WTC11 (cell line): ENCODE results near the gene CDYL. TPM values are rescaled to one million over a fixed set of nuclear protein-coding genes. Genes with fewer than 3 reads are reported as not detected.
A peak's percentile ranks its signal among the peaks of the same experiment; 100 is the strongest.

Source experiments
- ATAC-seq: fragments of 200-7000 bp; cut with Tn5 transposase; 2 replicates; pipeline ENCODE4 v1.10.0; 2021; ENCODE audit warnings: mild to moderate bottlenecking, moderate library complexity
- CTCF ChIA-PET: fragments of 300-600 bp; sonication (Branson Sonifier 250); formaldehyde crosslinking; loops from one replicate; lab custom pipeline; 2021; ENCODE audit warnings: antibody characterized with exemption; lab: Charles Lee
- POLR2A ChIA-PET: fragments of 350-600 bp; sonication (Branson Sonifier 250); formaldehyde crosslinking; loops from one replicate; lab custom pipeline; 2021; ENCODE audit warnings: antibody characterized with exemption; lab: Charles Lee
- DNase-seq: peaks from one replicate; pipeline ENCODE4 v3.0.0; 2021; ENCODE audit warnings: low spot score
- H3K27ac Mint-ChIP-seq: 2 replicates; pipeline ENCODE4 v1.8.0; 2021; ENCODE audit warnings: mixed read lengths
- H3K27me3 Mint-ChIP-seq: 2 replicates; pipeline ENCODE4 v1.8.0; 2021; ENCODE audit warnings: low read depth, mild to moderate bottlenecking, moderate library complexity, mixed read lengths
- H3K36me3 Mint-ChIP-seq: 2 replicates; pipeline ENCODE4 v1.8.0; 2021; ENCODE audit warnings: mixed read lengths
- H3K4me1 Mint-ChIP-seq: 2 replicates; pipeline ENCODE4 v1.8.0; 2022; ENCODE audit warnings: mixed read lengths
- H3K4me3 Mint-ChIP-seq: 2 replicates; pipeline ENCODE4 v1.8.0; 2021; ENCODE audit warnings: mild to moderate bottlenecking, moderate library complexity, mixed read lengths
- H3K9me3 Mint-ChIP-seq: 2 replicates; pipeline ENCODE4 v1.8.0; 2021; ENCODE audit warnings: mixed read lengths
- ATF3 ChIP-seq: sonication (generic); formaldehyde crosslinking; conservative IDR thresholded peaks from 2 replicates; pipeline ENCODE4 v1.8.1; 2022; ENCODE audit warnings: mild to moderate bottlenecking, missing genetic modification reagents
- E2F5 ChIP-seq: sonication (generic); formaldehyde crosslinking; IDR thresholded peaks from 2 replicates; pipeline ENCODE4 v1.8.1; 2022; ENCODE audit warnings: mild to moderate bottlenecking, moderate library complexity, missing genetic modification reagents
- ETV6 ChIP-seq: sonication (generic); formaldehyde crosslinking; IDR thresholded peaks from 2 replicates; pipeline ENCODE4 v1.8.1; 2022; ENCODE audit warnings: mild to moderate bottlenecking, missing genetic modification reagents
- FOXJ3 ChIP-seq: sonication (generic); formaldehyde crosslinking; IDR thresholded peaks from 2 replicates; pipeline ENCODE4 v1.9.0; 2021; ENCODE audit warnings: missing genetic modification reagents, mild to moderate bottlenecking, borderline replicate concordance
- FOXP1 ChIP-seq: sonication (generic); formaldehyde crosslinking; IDR thresholded peaks from 2 replicates; pipeline ENCODE4 v1.8.0; 2022; ENCODE audit warnings: missing genetic modification reagents, mild to moderate bottlenecking, moderate library complexity, borderline replicate concordance
- GTF2I ChIP-seq: fragments of 250-450 bp; sonication (Bioruptor Pico); conservative IDR thresholded peaks from 2 replicates; pipeline ENCODE4 v1.4.0; 2021; ENCODE audit warnings: mild to moderate bottlenecking
- HMGXB4 ChIP-seq: sonication (generic); formaldehyde crosslinking; IDR thresholded peaks from 2 replicates; pipeline ENCODE4 v1.8.1; 2023; ENCODE audit warnings: mild to moderate bottlenecking, moderate library complexity, missing genetic modification reagents
- NFE2L1 ChIP-seq: sonication (generic); formaldehyde crosslinking; IDR thresholded peaks from 2 replicates; pipeline ENCODE4 v1.8.1; 2023; ENCODE audit warnings: missing genetic modification reagents
- NR1H2 ChIP-seq: sonication (generic); formaldehyde crosslinking; IDR thresholded peaks from 2 replicates; pipeline ENCODE4 v1.9.0; 2021; ENCODE audit warnings: mild to moderate bottlenecking, moderate library complexity, missing genetic modification reagents
- SMAD4 ChIP-seq: sonication (generic); formaldehyde crosslinking; IDR thresholded peaks from 2 replicates; pipeline ENCODE4 v1.8.0; 2022; ENCODE audit warnings: mild to moderate bottlenecking, missing genetic modification reagents
- SP1 ChIP-seq: sonication (generic); formaldehyde crosslinking; conservative IDR thresholded peaks from 2 replicates; pipeline ENCODE4 v1.8.1; 2022; ENCODE audit warnings: missing genetic modification reagents
- TEAD1 ChIP-seq: sonication (generic); formaldehyde crosslinking; IDR thresholded peaks from 2 replicates; pipeline ENCODE4 v1.8.0; 2022; ENCODE audit warnings: mild to moderate bottlenecking, missing genetic modification reagents
- ZNF121 ChIP-seq: sonication (generic); formaldehyde crosslinking; IDR thresholded peaks from 2 replicates; pipeline ENCODE4 v1.8.0; 2023; ENCODE audit warnings: missing genetic modification reagents
- ZNF219 ChIP-seq: sonication (generic); formaldehyde crosslinking; IDR thresholded peaks from 2 replicates; pipeline ENCODE4 v1.8.0; 2023; ENCODE audit warnings: missing genetic modification reagents, mild to moderate bottlenecking, borderline replicate concordance
- ZNF281 ChIP-seq: sonication (generic); formaldehyde crosslinking; IDR thresholded peaks from 2 replicates; pipeline ENCODE4 v1.8.0; 2023; ENCODE audit warnings: mild to moderate bottlenecking, missing genetic modification reagents
- total RNA-seq: library from RNA; stranded (reverse); gene quantifications from 3 replicates; pipeline ENCODE4 v1.2.3, GENCODE V29; 2021
- TF ChIP-seq, protein P1 (sequence below): sonication (generic); formaldehyde crosslinking; IDR thresholded peaks from 2 replicates; pipeline ENCODE4 v1.8.0; 2022; ENCODE audit warnings: mild to moderate bottlenecking, missing genetic modification reagents
- TF ChIP-seq, protein P2 (sequence below): sonication (generic); formaldehyde crosslinking; IDR thresholded peaks from 2 replicates; pipeline ENCODE4 v1.8.1; 2022; ENCODE audit warnings: low read depth, missing genetic modification reagents, borderline replicate concordance

Gene CDYL
- total RNA-seq, 1 experiment from 2014 or later = 92.0 TPM

DNA sequence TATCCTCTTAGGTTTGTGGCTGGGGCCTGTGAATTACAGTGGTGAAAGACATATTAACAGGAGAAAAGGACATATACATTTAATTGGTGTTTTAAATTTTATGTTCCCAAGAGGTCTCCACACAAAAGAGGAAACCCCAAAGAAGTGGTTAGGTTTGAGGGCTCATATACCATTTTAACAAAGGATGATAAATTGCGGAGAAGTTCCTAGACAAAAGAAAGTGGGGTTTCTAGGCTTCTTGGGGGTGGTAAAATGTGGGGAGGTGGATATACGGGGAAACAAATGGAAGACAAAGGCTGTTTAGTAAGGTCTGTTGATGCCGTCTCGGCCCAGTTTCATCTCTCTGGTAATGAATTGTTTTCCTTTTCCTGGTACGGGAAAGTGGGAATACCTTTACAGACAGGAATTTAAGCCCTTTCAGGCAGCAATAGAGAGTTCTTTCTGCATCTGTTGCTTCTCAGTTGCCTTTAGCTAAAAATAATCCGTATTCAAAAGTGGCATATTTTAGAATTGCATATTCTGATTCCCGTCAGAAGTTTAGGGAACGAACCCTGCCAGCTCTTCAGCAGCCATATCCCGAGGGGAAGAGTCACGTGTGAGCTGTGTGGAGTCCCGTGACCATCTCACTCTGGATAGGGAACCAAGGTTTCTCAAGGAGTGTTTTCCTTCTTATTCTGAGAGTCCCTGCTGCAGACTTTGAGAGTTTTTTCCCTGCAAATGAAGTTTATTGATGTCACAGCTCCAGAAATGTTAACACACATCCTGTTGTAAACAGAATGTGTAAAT, 123.2 kb downstream of the CDYL start:
- no peak for ATAC-seq
- peaks cover 42% of the 10 kb centered on the region for H3K36me3 Mint-ChIP-seq
- CTCF ChIA-PET = no interaction called here

DNA sequence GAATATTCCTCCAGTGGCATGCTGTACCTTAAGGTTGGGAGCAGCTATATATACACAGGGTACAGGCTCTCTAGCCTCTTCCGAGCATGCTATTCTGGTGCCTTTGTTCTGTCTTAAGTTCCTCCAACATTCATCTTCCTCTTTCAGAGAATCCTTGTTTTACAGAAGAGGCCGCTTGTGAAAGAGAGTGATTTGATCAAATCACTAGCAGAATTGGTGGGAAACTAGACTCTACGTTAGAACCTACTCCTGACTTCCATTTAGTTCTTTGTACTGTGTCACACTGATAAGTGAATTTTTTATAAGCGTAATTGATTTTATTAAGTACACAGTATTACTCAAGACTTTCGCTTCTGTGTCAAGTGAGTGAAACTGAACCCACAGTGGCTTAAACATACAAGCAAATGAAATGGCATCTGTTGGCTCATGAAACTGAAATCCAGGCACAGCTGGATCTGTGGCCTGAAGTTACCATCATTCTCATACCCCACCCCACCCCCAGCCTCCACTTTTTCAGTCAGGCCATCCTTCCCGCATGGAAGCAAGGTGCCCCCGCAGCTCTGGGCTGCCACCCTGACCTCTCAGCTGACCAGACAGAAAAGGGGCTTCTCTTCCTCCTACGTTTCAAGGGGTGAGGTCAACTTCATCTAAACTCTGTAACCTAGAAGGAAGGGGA, 125.3 kb downstream of the CDYL start:
- Mint-ChIP-seq H3K4me3 (no peak overlapping the region), H3K36me3 (peaks cover 31% of the 10 kb centered on the region), H3K9me3 (peaks cover 11% of the 10 kb centered on the region), H3K27me3 (no peaks in the 10 kb centered on the region), H3K27ac (peak overlapping the region; percentile 77; the same call in 1 of the 2 replicates), H3K4me1 (peaks cover 43% of the 10 kb centered on the region)
- POLR2A ChIA-PET = interaction anchor here (0.6 kb wide), 1 partner anchor 585 kb away, joined by 3 read pairs; no protein-coding TSS in a partner anchor
- DNase-seq = no peak
- ATAC-seq = no peak
- CTCF ChIA-PET = no interaction called here
- TF ChIP-seq ZNF121 (CRISPR knock-in tag) (no peak), ATF3 (CRISPR knock-in tag) (no peak), FOXJ3 (CRISPR knock-in tag) (no peak), NR1H2 (CRISPR knock-in tag) (no peak), NFE2L1 (CRISPR knock-in tag) (no peak), SMAD4 (CRISPR knock-in tag) (no peak), HMGXB4 (CRISPR knock-in tag) (no peak), E2F5 (CRISPR knock-in tag) (no peak), FOXP1 (CRISPR knock-in tag) (no peak), ZNF219 (CRISPR knock-in tag) (no peak)
- TF ChIP-seq, protein P1, sequence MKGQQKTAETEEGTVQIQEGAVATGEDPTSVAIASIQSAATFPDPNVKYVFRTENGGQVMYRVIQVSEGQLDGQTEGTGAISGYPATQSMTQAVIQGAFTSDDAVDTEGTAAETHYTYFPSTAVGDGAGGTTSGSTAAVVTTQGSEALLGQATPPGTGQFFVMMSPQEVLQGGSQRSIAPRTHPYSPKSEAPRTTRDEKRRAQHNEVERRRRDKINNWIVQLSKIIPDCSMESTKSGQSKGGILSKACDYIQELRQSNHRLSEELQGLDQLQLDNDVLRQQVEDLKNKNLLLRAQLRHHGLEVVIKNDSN (CRISPR knock-in tag) = no peak

More for the DNA sequence above, 123.2 kb downstream of the CDYL start:
- POLR2A ChIA-PET = no interaction called here
- no peak for TF ChIP-seq ETV6
- no peaks in the 10 kb centered on the region for H3K27me3 Mint-ChIP-seq
- peaks cover 11% of the 10 kb centered on the region for H3K9me3 Mint-ChIP-seq
- H3K27ac Mint-ChIP-seq = peak overlapping the region; percentile 65; the same call in 1 of the 2 replicates
- no peak overlapping the region for H3K4me3 Mint-ChIP-seq
- no peak for DNase-seq
- peaks cover 42% of the 10 kb centered on the region for H3K4me1 Mint-ChIP-seq

DNA sequence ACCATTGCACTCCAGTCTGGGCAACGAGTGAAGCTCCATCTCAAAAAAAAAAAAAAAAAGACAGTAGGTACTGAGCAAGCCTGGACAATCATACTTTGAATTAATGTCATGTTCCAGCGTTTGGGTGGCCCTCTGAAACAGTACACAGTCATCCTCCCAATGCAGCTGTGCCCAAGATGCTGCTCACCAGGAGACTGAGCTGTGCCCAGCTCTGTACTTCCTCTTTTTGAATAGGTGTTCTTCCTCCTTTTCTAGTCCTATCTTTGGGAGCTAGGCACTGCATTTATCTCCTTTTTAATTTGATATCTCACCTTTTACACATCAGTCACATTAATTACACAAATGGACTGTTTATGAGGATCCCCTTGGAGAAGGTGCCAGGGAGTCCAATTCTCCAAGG, 126.2 kb downstream of the CDYL start:
- DNase-seq = no peak
- TF ChIP-seq TEAD1 (CRISPR knock-in tag) (no peak), ZNF281 (CRISPR knock-in tag) (no peak), GTF2I (CRISPR knock-in tag) (no peak), SP1 (CRISPR knock-in tag) (no peak)
- TF ChIP-seq, protein P2, sequence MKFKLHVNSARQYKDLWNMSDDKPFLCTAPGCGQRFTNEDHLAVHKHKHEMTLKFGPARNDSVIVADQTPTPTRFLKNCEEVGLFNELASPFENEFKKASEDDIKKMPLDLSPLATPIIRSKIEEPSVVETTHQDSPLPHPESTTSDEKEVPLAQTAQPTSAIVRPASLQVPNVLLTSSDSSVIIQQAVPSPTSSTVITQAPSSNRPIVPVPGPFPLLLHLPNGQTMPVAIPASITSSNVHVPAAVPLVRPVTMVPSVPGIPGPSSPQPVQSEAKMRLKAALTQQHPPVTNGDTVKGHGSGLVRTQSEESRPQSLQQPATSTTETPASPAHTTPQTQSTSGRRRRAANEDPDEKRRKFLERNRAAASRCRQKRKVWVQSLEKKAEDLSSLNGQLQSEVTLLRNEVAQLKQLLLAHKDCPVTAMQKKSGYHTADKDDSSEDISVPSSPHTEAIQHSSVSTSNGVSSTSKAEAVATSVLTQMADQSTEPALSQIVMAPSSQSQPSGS (CRISPR knock-in tag) = no peak
- Mint-ChIP-seq H3K4me3 (no peak overlapping the region), H3K27me3 (no peaks in the 10 kb centered on the region), H3K9me3 (peaks cover 11% of the 10 kb centered on the region), H3K36me3 (peaks cover 25% of the 10 kb centered on the region), H3K4me1 (peaks cover 44% of the 10 kb centered on the region), H3K27ac (peak overlapping the region; percentile 12; the same call in 1 of the 2 replicates)
- ATAC-seq = no peak
- ChIA-PET POLR2A (interaction anchor here (0.6 kb wide), 1 partner anchor 586 kb away, joined by 3 read pairs; no protein-coding TSS in a partner anchor), CTCF (no interaction called here)
